Esophagus muscularis mucosa (tissue), 4 donors: Measurements from ENCODE around the gene FGD2. TPM values are rescaled to one million over a fixed set of nuclear protein-coding genes. Genes with fewer than 3 reads are reported as not detected.
A peak's percentile ranks its signal among the peaks of the same experiment; 100 is the strongest.

Experiments used
- DNase-seq: peaks from one replicate; pipeline ENCODE4 v3.0.0-alpha.2; 2017; ENCODE audit errors: extremely low spot score
- H3K27ac ChIP-seq, 4 donors: fragments of 200-600 bp; sonication (generic); replicated peaks in 1 of 4; 1 replicate in 3 of 4; 2 replicates in 1 of 4; pipeline ENCODE4 v1.5.1; 2016 to 2019; ENCODE audit warnings: mild to moderate bottlenecking in 1 of 4
- H3K27me3 ChIP-seq, 4 donors: fragments of 200-600 bp; sonication (generic); one replicate each; pipeline versions ENCODE4 v1.5.1 to v1.6.0; 2016 to 2019
- H3K36me3 ChIP-seq, 4 donors: fragments of 200-600 bp; sonication (generic); one replicate each; pipeline ENCODE4 v1.5.1; 2016 to 2019
- H3K4me1 ChIP-seq, 4 donors: fragments of 200-600 bp; sonication (generic); one replicate each; pipeline ENCODE4 v1.5.1; 2016 to 2019
- H3K4me3 ChIP-seq, 4 donors: fragments of 200-600 bp; sonication (generic); 1 replicate in 2 of 4; 2 replicates in 2 of 4; pipeline ENCODE4 v1.5.1; 2016 to 2019; ENCODE audit warnings: mild to moderate bottlenecking in 4 of 4, moderate library complexity in 1 of 4
- H3K9me3 ChIP-seq, 4 donors: fragments of 200-600 bp; sonication (generic); 1 replicate in 3 of 4; 2 replicates in 1 of 4; pipeline ENCODE4 v1.5.1; 2016 to 2019
- CTCF ChIP-seq, 3 experiments: fragments of 200-600 bp in 2 of 3; fragments of 450-650 bp in 1 of 3; sonication (generic) in 2 of 3; IDR thresholded peaks; one replicate each; pipeline ENCODE4 v1.5.1; 2017 to 2019; ENCODE audit warnings: antibody characterized with exemption in 3 of 3, mild to moderate bottlenecking in 2 of 3, moderate library complexity in 1 of 3
- EP300 ChIP-seq: sonication (generic); formaldehyde crosslinking; IDR thresholded peaks from one replicate; pipeline ENCODE4 v1.6.1; 2017; ENCODE audit warnings: antibody characterized with exemption
- POLR2A ChIP-seq: fragments of 450-650 bp; IDR thresholded peaks from one replicate; pipeline ENCODE4 v1.6.1; 2017; ENCODE audit warnings: antibody characterized with exemption, moderate library complexity, mild to moderate bottlenecking, low read depth
- POLR2AphosphoS5 ChIP-seq, 2 donors: sonication (generic); formaldehyde crosslinking; IDR thresholded peaks; one replicate each; pipeline ENCODE4 v1.6.1; 2017; ENCODE audit warnings: antibody characterized with exemption in 2 of 2
- WGBS: methylation state at CpG from one replicate; pipeline ENCODE4 v1.1.5; 2018; 5-methylcytosine and 5-hydroxymethylcytosine counted together
- intact Hi-C: fragments of 100-400 bp; cut with DNase I; formaldehyde crosslinking; loops from one replicate; pipeline ENCODE4 v1.15.1; 2023
- total RNA-seq, 4 donors: library from RNA; depleted of rRNA; stranded (reverse); fragments of >200 nt; gene quantifications; one replicate each; pipeline versions ENCODE4 v1.1.0 to v1.2.1, GENCODE V29; 2016

Gene FGD2
- total RNA-seq, 4 donors from 2014 or later, result 13.9 to 23.1 (median 19.3) TPM

GRCh38 chr6:37020381-37020780, 14.9 kb downstream of the FGD2 start:
- 77% methylated on average over 11 of the region's 12 CpGs for WGBS
- Histone ChIP-seq H3K9me3 (no peaks in the 10 kb centered on the region), H3K36me3 (no peaks in the 10 kb centered on the region), H3K27me3 (no peaks in the 10 kb centered on the region), H3K4me3 (no peak overlapping the region), H3K4me1 (peaks cover 13 to 31% (median 23%) of the 10 kb centered on the region in 4 donors), H3K27ac (peak overlapping the region in 2 of 4 donors; percentile 66 to 72)
- intact Hi-C loops, result loop anchor here (2.0 kb wide), 1 partner anchor 190 kb away; no protein-coding TSS in a partner anchor
- TF ChIP-seq POLR2A (no peak), EP300 (no peak), CTCF (IDR thresholded peaks at IDR 0.05) (no peak), POLR2AphosphoS5 (IDR thresholded peaks at IDR 0.05) (no peak)
- no peak for DNase-seq

- H3K27ac ChIP-seq, result no peak overlapping the region
- no peaks in the 10 kb centered on the region for H3K36me3 ChIP-seq
- H3K9me3 ChIP-seq, result no peaks in the 10 kb centered on the region
- H3K27me3 ChIP-seq, result no peaks in the 10 kb centered on the region
- 88% methylated on average over 5 of the region's 5 CpGs for WGBS
- TF ChIP-seq EP300 (no peak), POLR2AphosphoS5 (IDR thresholded peaks at IDR 0.05) (no peak), POLR2A (no peak), CTCF (IDR thresholded peaks at IDR 0.05) (no peak)
- intact Hi-C loops, result loop anchor here (2.0 kb wide), 1 partner anchor 190 kb away; no protein-coding TSS in a partner anchor
- no peak overlapping the region for H3K4me3 ChIP-seq
- H3K4me1 ChIP-seq, result peaks cover 13 to 31% (median 23%) of the 10 kb centered on the region in 4 donors
- no peak for DNase-seq
Observed at GRCh38 chr6:37020812-37021211, 15.4 kb downstream of the FGD2 start.

GRCh38 chr6:37021356-37022129, 16.1 kb downstream of the FGD2 start:
- no peak overlapping the region for H3K27ac ChIP-seq
- H3K4me3 ChIP-seq, result no peak overlapping the region
- intact Hi-C loops, result loop anchor here (2.0 kb wide), 1 partner anchor 189 kb away; no protein-coding TSS in a partner anchor
- H3K9me3 ChIP-seq, result no peaks in the 10 kb centered on the region
- TF ChIP-seq CTCF (IDR thresholded peaks at IDR 0.05) (peak in 1 of 3 experiments; percentile 17), POLR2AphosphoS5 (IDR thresholded peaks at IDR 0.05) (no peak)
- peaks cover 13 to 31% (median 23%) of the 10 kb centered on the region in 4 donors for H3K4me1 ChIP-seq
- H3K36me3 ChIP-seq, result no peaks in the 10 kb centered on the region
- DNase-seq, result no peak
- 73% methylated on average over 14 of the region's 14 CpGs for WGBS
- no peaks in the 10 kb centered on the region for H3K27me3 ChIP-seq

GRCh38 chr6:37022135-37022863, 16.8 kb downstream of the FGD2 start:
- H3K9me3 ChIP-seq, result no peaks in the 10 kb centered on the region
- TF ChIP-seq CTCF (IDR thresholded peaks at IDR 0.05) (no peak), POLR2AphosphoS5 (IDR thresholded peaks at IDR 0.05) (no peak), POLR2A (no peak), EP300 (no peak)
- no peaks in the 10 kb centered on the region for H3K36me3 ChIP-seq
- intact Hi-C loops, result no loop called here
- no peak for DNase-seq
- H3K4me1 ChIP-seq, result peaks cover 13 to 27% (median 23%) of the 10 kb centered on the region in 4 donors
- H3K27ac ChIP-seq, result no peak overlapping the region
- no peak overlapping the region for H3K4me3 ChIP-seq
- no peaks in the 10 kb centered on the region for H3K27me3 ChIP-seq
- 98% methylated on average over 16 of the region's 17 CpGs for WGBS
